ENCODE measurements around the gene ACOT12.

Gene ACOT12

GRCh38 chr5:81286059-81286617 lies 107.8 kb downstream of the ACOT12 start:
- no peak for DNase-seq

GRCh38 chr5:81283976-81284375 lies 110.0 kb downstream of the ACOT12 start:
- DNase-seq, result no peak

All from fibroblast of skin of abdomen (primary cell).